H9 (cell line): Measurements from ENCODE around the gene LRRC3. TPM values are rescaled to one million over a fixed set of nuclear protein-coding genes. Genes with fewer than 3 reads are reported as not detected.
A peak's percentile ranks its signal among the peaks of the same experiment; 100 is the strongest.

Experiments
- DNase-seq: peaks from one replicate; pipeline ENCODE4 v3.0.0-alpha.2; 2017
- H2AFZ ChIP-seq: one replicate; pipeline ENCODE4 v1.6.1; 2013; ENCODE audit warnings: mild to moderate bottlenecking, low read length, control low read depth, moderate library complexity
- H2AK5ac ChIP-seq: 2 replicates; pipeline ENCODE4 v1.6.1; 2013; ENCODE audit warnings: low read length, control low read depth, mixed read lengths; ENCODE audit not compliant: insufficient read length
- H2BK120ac ChIP-seq: one replicate; pipeline ENCODE4 v1.6.1; 2013; ENCODE audit warnings: low read depth, mild to moderate bottlenecking, low read length, control low read depth, inconsistent platforms; ENCODE audit not compliant: poor library complexity, severe bottlenecking
- H2BK12ac ChIP-seq: 2 replicates; pipeline ENCODE4 v1.6.1; 2013; ENCODE audit warnings: low read length, control low read depth, mixed read lengths, low read depth; ENCODE audit not compliant: insufficient read length
- H2BK15ac ChIP-seq: 2 replicates; pipeline ENCODE4 v1.6.1; 2013; ENCODE audit warnings: low read depth, low read length, control low read depth
- H2BK20ac ChIP-seq: one replicate; pipeline ENCODE4 v1.6.1; 2013; ENCODE audit warnings: low read depth, mild to moderate bottlenecking, low read length, control low read depth, inconsistent platforms; ENCODE audit not compliant: poor library complexity, severe bottlenecking
- H2BK5ac ChIP-seq: 2 replicates; pipeline ENCODE4 v1.6.1; 2013; ENCODE audit warnings: low read length, control low read depth, mixed read lengths; ENCODE audit not compliant: insufficient read length
- H3K14ac ChIP-seq: 2 replicates; pipeline ENCODE4 v1.6.1; 2013; ENCODE audit warnings: low read length, control low read depth; ENCODE audit not compliant: insufficient read depth
- H3K18ac ChIP-seq: 2 replicates; pipeline ENCODE4 v1.6.1; 2013; ENCODE audit warnings: low read depth, mild to moderate bottlenecking, mixed read lengths, low read length, control low read depth; ENCODE audit not compliant: insufficient read length
- H3K23ac ChIP-seq: 2 replicates; pipeline ENCODE4 v1.6.1; 2013; ENCODE audit warnings: low read length, control low read depth, mixed read lengths, low read depth; ENCODE audit not compliant: insufficient read length
- H3K23me2 ChIP-seq: 2 replicates; pipeline ENCODE4 v1.6.1; 2013; ENCODE audit warnings: low read depth, mild to moderate bottlenecking, mixed read lengths, low read length, control low read depth; ENCODE audit not compliant: insufficient read length, poor library complexity, severe bottlenecking
- H3K27ac ChIP-seq: 2 replicates; pipeline ENCODE4 v1.5.1; 2013; ENCODE audit warnings: low read length, control low read depth, mixed read lengths, low read depth; ENCODE audit not compliant: insufficient read length
- H3K27me3 ChIP-seq: 2 replicates; pipeline ENCODE4 v1.6.1; 2013; ENCODE audit warnings: low read length, control low read depth, inconsistent platforms; ENCODE audit not compliant: insufficient read depth
- H3K4ac ChIP-seq: 2 replicates; pipeline ENCODE4 v1.6.1; 2013; ENCODE audit warnings: low read depth, mild to moderate bottlenecking, control low read depth, inconsistent platforms, low read length, moderate library complexity
- H3K4me1 ChIP-seq: 2 replicates; pipeline ENCODE4 v1.6.1; 2013; ENCODE audit warnings: low read length, control low read depth, inconsistent platforms; ENCODE audit not compliant: insufficient read depth
- H3K4me2 ChIP-seq: 2 replicates; pipeline ENCODE4 v1.6.1; 2013; ENCODE audit warnings: low read length, control low read depth, mixed read lengths; ENCODE audit not compliant: insufficient read length, insufficient read depth
- H3K56ac ChIP-seq: 2 replicates; pipeline ENCODE4 v1.6.1; 2013; ENCODE audit warnings: low read depth, mild to moderate bottlenecking, mixed read lengths, low read length, control low read depth; ENCODE audit not compliant: insufficient read length
- H3K79me1 ChIP-seq: 2 replicates; pipeline ENCODE4 v1.6.1; 2013; ENCODE audit warnings: low read depth, mild to moderate bottlenecking, moderate library complexity, low read length, control low read depth, inconsistent platforms; ENCODE audit not compliant: insufficient read depth, poor library complexity, severe bottlenecking
- H3K79me2 ChIP-seq: 2 replicates; pipeline ENCODE4 v1.6.1; 2013; ENCODE audit warnings: low read length, control low read depth, inconsistent platforms; ENCODE audit not compliant: insufficient read depth
- H3K9ac ChIP-seq: 2 replicates; pipeline ENCODE4 v1.6.1; 2013; ENCODE audit warnings: low read length, control low read depth, mixed read lengths; ENCODE audit not compliant: insufficient read length; ENCODE audit errors: extremely low read depth
- H3K9me3 ChIP-seq: one replicate; pipeline ENCODE4 v1.6.1; 2013; ENCODE audit warnings: low read depth, low read length, inconsistent platforms; ENCODE audit not compliant: control insufficient read depth
- H3T11ph ChIP-seq: one replicate; pipeline ENCODE4 v1.6.1; 2013; ENCODE audit warnings: mild to moderate bottlenecking, low read length, control low read depth, inconsistent platforms
- H4K20me1 ChIP-seq: one replicate; pipeline ENCODE4 v1.6.1; 2013; ENCODE audit not compliant: control insufficient read depth, insufficient read length, insufficient read depth
- H4K5ac ChIP-seq: 2 replicates; pipeline ENCODE4 v1.6.1; 2013; ENCODE audit warnings: low read depth, mild to moderate bottlenecking, mixed read lengths, low read length, control low read depth; ENCODE audit not compliant: insufficient read length
- H4K8ac ChIP-seq: replicated peaks from 2 replicates; pipeline ENCODE4 v1.6.1; 2013; ENCODE audit warnings: low read length, control low read depth, mixed read lengths, low read depth; ENCODE audit not compliant: insufficient read length
- H4K91ac ChIP-seq: 2 replicates; pipeline ENCODE4 v1.6.1; 2013; ENCODE audit warnings: low read depth, mild to moderate bottlenecking, moderate library complexity, mixed read lengths, low read length, control low read depth; ENCODE audit not compliant: insufficient read length
- H3K27ac Mint-ChIP-seq, 3 experiments: 2 replicates in 2 of 3; 3 replicates in 1 of 3; pipeline ENCODE4 v1.8.0; 2020 to 2021; ENCODE audit warnings: mixed read lengths in 3 of 3, mild to moderate bottlenecking in 1 of 3, moderate library complexity in 1 of 3
- H3K27me3 Mint-ChIP-seq: 2 replicates; pipeline ENCODE4 v1.8.0; 2021; ENCODE audit warnings: low read depth, mild to moderate bottlenecking, moderate library complexity, mixed read lengths
- H3K36me3 Mint-ChIP-seq, 3 experiments: 2 replicates in 2 of 3; 3 replicates in 1 of 3; pipeline ENCODE4 v1.8.0; 2020 to 2021; ENCODE audit warnings: low read depth in 3 of 3, mixed read lengths in 3 of 3; ENCODE audit not compliant: insufficient read depth in 1 of 3
- H3K4me1 Mint-ChIP-seq, 2 experiments: 2 replicates each; pipeline ENCODE4 v1.8.0; 2020; ENCODE audit warnings: mixed read lengths in 2 of 2
- H3K4me3 Mint-ChIP-seq, 2 experiments: 2 replicates in 1 of 2; 3 replicates in 1 of 2; pipeline ENCODE4 v1.8.0; 2020 to 2021; ENCODE audit warnings: mild to moderate bottlenecking in 2 of 2, mixed read lengths in 2 of 2, moderate library complexity in 1 of 2
- H3K9me3 Mint-ChIP-seq, 2 experiments: 2 replicates in 1 of 2; 3 replicates in 1 of 2; pipeline ENCODE4 v1.8.0; 2020; ENCODE audit warnings: mild to moderate bottlenecking in 2 of 2, mixed read lengths in 2 of 2, moderate library complexity in 1 of 2
- WGBS: extraction: QIAGEN DNeasy Blood & Tissue Kit; methylation state at CpG from one replicate; pipeline ENCODE4 v1.1.7; 2013; ENCODE audit warnings: missing lambda C conversion rate, low lambda C conversion rate, mixed read lengths; ENCODE audit not compliant: insufficient read length; ENCODE audit errors: extremely low coverage; 5-methylcytosine and 5-hydroxymethylcytosine counted together
- total RNA-seq: library from RNA; stranded (reverse); gene quantifications from 2 replicates; pipeline ENCODE4 v1.2.1, GENCODE V29; 2021
- TF ChIP-seq, protein P1 (sequence below): fragments of 200-600 bp; sonication (generic); conservative IDR thresholded peaks from 3 replicates; pipeline ENCODE4 v1.8.0; 2021; ENCODE audit warnings: antibody characterized with exemption, mild to moderate bottlenecking

The LRRC3 gene
- total RNA-seq, 1 experiment from 2014 or later: 3.1 TPM

GRCh38 chr21:44497703-44498126, 42.4 kb downstream of the LRRC3 start:
- Histone ChIP-seq H3K79me1 (peaks cover 2% of the 10 kb centered on the region), H3K56ac (no peak overlapping the region), H3T11ph (no peak overlapping the region), H4K91ac (no peak overlapping the region), H4K5ac (no peak overlapping the region), H3K9ac (no peak overlapping the region), H2BK120ac (no peak overlapping the region), H4K8ac (no peak overlapping the region), H2AFZ (no peak overlapping the region), H2BK15ac (no peak overlapping the region), H3K18ac (no peak overlapping the region), H3K4ac (no peak overlapping the region), H3K23me2 (no peaks in the 10 kb centered on the region), H3K27ac (no peak overlapping the region), H3K79me2 (no peaks in the 10 kb centered on the region), H2BK12ac (no peak overlapping the region), H3K23ac (no peak overlapping the region), H3K4me1 (peaks cover 4% of the 10 kb centered on the region; the same call in 1 of the 2 replicates), H2BK5ac (no peak overlapping the region), H3K4me2 (no peak overlapping the region), H3K27me3 (no peaks in the 10 kb centered on the region), H2AK5ac (no peak overlapping the region), H3K14ac (no peak overlapping the region), H2BK20ac (no peak overlapping the region), H4K20me1 (no peaks in the 10 kb centered on the region), H3K9me3 (peaks cover 10% of the 10 kb centered on the region)
- Mint-ChIP-seq H3K27me3 (peaks cover 2% of the 10 kb centered on the region; the same call in 1 of the 2 replicates), H3K9me3 (peaks cover 9 to 15% of the 10 kb centered on the region in 2 experiments), H3K36me3 (peaks cover 11 to 23% (median 12%) of the 10 kb centered on the region in 3 experiments), H3K27ac (peak overlapping the region in 1 of 3 experiments; percentile 44; a peak in 2 of 7 replicates), H3K4me3 (peak overlapping the region in 1 of 2 experiments; percentile 1; a peak in 2 of 5 replicates), H3K4me1 (peaks cover 24 to 27% of the 10 kb centered on the region in 2 experiments)
- DNase-seq: no peak
- TF ChIP-seq, protein P1, sequence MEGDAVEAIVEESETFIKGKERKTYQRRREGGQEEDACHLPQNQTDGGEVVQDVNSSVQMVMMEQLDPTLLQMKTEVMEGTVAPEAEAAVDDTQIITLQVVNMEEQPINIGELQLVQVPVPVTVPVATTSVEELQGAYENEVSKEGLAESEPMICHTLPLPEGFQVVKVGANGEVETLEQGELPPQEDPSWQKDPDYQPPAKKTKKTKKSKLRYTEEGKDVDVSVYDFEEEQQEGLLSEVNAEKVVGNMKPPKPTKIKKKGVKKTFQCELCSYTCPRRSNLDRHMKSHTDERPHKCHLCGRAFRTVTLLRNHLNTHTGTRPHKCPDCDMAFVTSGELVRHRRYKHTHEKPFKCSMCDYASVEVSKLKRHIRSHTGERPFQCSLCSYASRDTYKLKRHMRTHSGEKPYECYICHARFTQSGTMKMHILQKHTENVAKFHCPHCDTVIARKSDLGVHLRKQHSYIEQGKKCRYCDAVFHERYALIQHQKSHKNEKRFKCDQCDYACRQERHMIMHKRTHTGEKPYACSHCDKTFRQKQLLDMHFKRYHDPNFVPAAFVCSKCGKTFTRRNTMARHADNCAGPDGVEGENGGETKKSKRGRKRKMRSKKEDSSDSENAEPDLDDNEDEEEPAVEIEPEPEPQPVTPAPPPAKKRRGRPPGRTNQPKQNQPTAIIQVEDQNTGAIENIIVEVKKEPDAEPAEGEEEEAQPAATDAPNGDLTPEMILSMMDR: no peak
- no CpG with 5 or more reads among the region's 6 CpGs for WGBS
